IMR-90 (cell line): ENCODE results near the gene GPR15LG. TPM values are rescaled to one million over a fixed set of nuclear protein-coding genes. Genes with fewer than 3 reads are reported as not detected.

ENCODE experiments used
- ATAC-seq: fragments of 200-7000 bp; cut with Tn5 transposase; 2 replicates; pipeline ENCODE4 v1.9.1; 2020; ENCODE audit warnings: low read depth, mild to moderate bottlenecking, moderate library complexity
- BruUV-seq: library from RNA; stranded (reverse); fragments of 400-500 nt; replicated peaks from 2 replicates; lab custom pipeline; 2021; lab: Mats Ljungman, UMichigan
- CTCF ChIA-PET: fragments of 300-600 bp; formaldehyde crosslinking; extraction: SDS; loops from one replicate; lab custom pipeline; 2021; ENCODE audit warnings: antibody characterized with exemption; lab: Yijun Ruan, JAX
- POLR2A ChIA-PET: fragments of 300-600 bp; sonication (Branson Sonifier 250); formaldehyde crosslinking; loops from one replicate; lab custom pipeline; 2022; ENCODE audit warnings: antibody characterized with exemption; ENCODE audit not compliant: unreplicated experiment; lab: Charles Lee
- DNase-seq: peaks from one replicate; pipeline ENCODE4 v3.0.0; 2013
- H2AFZ ChIP-seq: replicated peaks from 2 replicates; pipeline ENCODE3; 2013; ENCODE audit warnings: low read length, mild to moderate bottlenecking; ENCODE audit not compliant: poor library complexity
- H2AK5ac ChIP-seq: 2 replicates; pipeline ENCODE4 v1.6.1; 2013; ENCODE audit warnings: low read depth, low read length, inconsistent platforms
- H2AK9ac ChIP-seq: replicated peaks from 2 replicates; pipeline ENCODE3; 2013; ENCODE audit warnings: mild to moderate bottlenecking, low read depth, low read length, moderate library complexity; ENCODE audit not compliant: poor library complexity
- H2BK120ac ChIP-seq: 2 replicates; pipeline ENCODE4 v1.6.1; 2013; ENCODE audit warnings: low read depth, low read length, inconsistent platforms
- H2BK15ac ChIP-seq: 3 replicates; pipeline ENCODE4 v1.6.1; 2013; ENCODE audit warnings: low read depth, low read length, inconsistent platforms
- H2BK20ac ChIP-seq: 2 replicates; pipeline ENCODE4 v1.6.1; 2013; ENCODE audit warnings: low read depth, mild to moderate bottlenecking, inconsistent platforms, low read length, moderate library complexity
- H2BK5ac ChIP-seq: 2 replicates; pipeline ENCODE4 v1.6.1; 2013; ENCODE audit warnings: mild to moderate bottlenecking, low read depth, low read length, inconsistent platforms; ENCODE audit not compliant: poor library complexity, severe bottlenecking
- H3K14ac ChIP-seq: replicated peaks from 2 replicates; pipeline ENCODE4 v1.6.1; 2013; ENCODE audit warnings: low read depth, low read length, inconsistent platforms
- H3K18ac ChIP-seq: 2 replicates; pipeline ENCODE4 v1.6.1; 2013; ENCODE audit warnings: low read depth, low read length, control low read depth
- H3K23ac ChIP-seq: 2 replicates; pipeline ENCODE4 v1.6.1; 2013; ENCODE audit warnings: low read depth, low read length, inconsistent platforms
- H3K27ac ChIP-seq: 2 replicates; pipeline ENCODE4 v1.5.1; 2013; ENCODE audit warnings: mild to moderate bottlenecking, control low read depth, low read length; ENCODE audit not compliant: insufficient read depth
- H3K27me3 ChIP-seq: 2 replicates; pipeline ENCODE4 v1.6.1; 2013; ENCODE audit warnings: low read length; ENCODE audit not compliant: control insufficient read depth, insufficient read depth
- H3K36me3 ChIP-seq: 2 replicates; pipeline ENCODE4 v1.6.1; 2013; ENCODE audit warnings: low read length, mixed read lengths; ENCODE audit not compliant: control insufficient read depth, insufficient read depth
- H3K4ac ChIP-seq: 2 replicates; pipeline ENCODE4 v1.6.1; 2013; ENCODE audit warnings: low read depth, low read length, inconsistent platforms
- H3K4me1 ChIP-seq: 2 replicates; pipeline ENCODE4 v1.6.1; 2013; ENCODE audit warnings: low read length, mixed read lengths; ENCODE audit not compliant: control insufficient read depth, insufficient read depth
- H3K4me2 ChIP-seq: 2 replicates; pipeline ENCODE4 v1.6.1; 2013; ENCODE audit warnings: low read depth, mild to moderate bottlenecking, control low read depth, low read length, moderate library complexity
- H3K4me3 ChIP-seq: 2 replicates; pipeline ENCODE4 v1.5.1; 2013; ENCODE audit warnings: low read depth, mild to moderate bottlenecking, control low read depth, low read length, moderate library complexity; ENCODE audit not compliant: insufficient read depth
- H3K56ac ChIP-seq: 2 replicates; pipeline ENCODE4 v1.6.1; 2013; ENCODE audit warnings: low read length, inconsistent platforms; ENCODE audit not compliant: insufficient read depth; ENCODE audit errors: extremely low read depth
- H3K79me1 ChIP-seq, 2 experiments: 2 replicates each; pipeline ENCODE4 v1.6.1; 2013; ENCODE audit warnings: low read length in 2 of 2, inconsistent platforms in 1 of 2, low read depth in 1 of 2
- H3K9ac ChIP-seq: 2 replicates; pipeline ENCODE4 v1.6.1; 2013; ENCODE audit warnings: low read depth, low read length, control low read depth
- H3K9me1 ChIP-seq: 2 replicates; pipeline ENCODE4 v1.6.1; 2013; ENCODE audit warnings: low read length, inconsistent platforms; ENCODE audit not compliant: insufficient read depth
- H3K9me3 ChIP-seq: 2 replicates; pipeline ENCODE4 v1.6.1; 2013; ENCODE audit warnings: low read length; ENCODE audit not compliant: control insufficient read depth, insufficient read depth
- H4K20me1 ChIP-seq: 2 replicates; pipeline ENCODE4 v1.6.1; 2013; ENCODE audit warnings: low read length, inconsistent platforms; ENCODE audit not compliant: insufficient read depth
- H4K5ac ChIP-seq: 2 replicates; pipeline ENCODE4 v1.6.1; 2013; ENCODE audit warnings: mild to moderate bottlenecking, low read depth, low read length, control low read depth
- H4K8ac ChIP-seq, 2 experiments: 2 replicates each; pipeline ENCODE4 v1.6.1; 2013; ENCODE audit warnings: low read depth in 2 of 2, low read length in 2 of 2, control low read depth in 1 of 2, inconsistent platforms in 1 of 2
- H4K91ac ChIP-seq: 2 replicates; pipeline ENCODE4 v1.6.1; 2013; ENCODE audit warnings: low read depth, low read length, inconsistent platforms; ENCODE audit not compliant: insufficient read depth
- BHLHE40 ChIP-seq: fragments of 150-350 bp; IDR thresholded peaks from 2 replicates; pipeline ENCODE4 v1.6.1; 2016; ENCODE audit warnings: mild to moderate bottlenecking, low read depth, low read length
- CEBPB ChIP-seq: IDR thresholded peaks from 2 replicates; pipeline ENCODE4 v1.6.1; 2012; ENCODE audit warnings: low read depth, low read length, improper control_type of control experiment
- CHD1 ChIP-seq: IDR thresholded peaks from 2 replicates; pipeline ENCODE4 v1.6.1; 2012; ENCODE audit warnings: low read depth, low read length, improper control_type of control experiment
- CTCF ChIP-seq: conservative IDR thresholded peaks from 2 replicates; pipeline ENCODE4 v1.5.1; 2012; ENCODE audit warnings: mild to moderate bottlenecking, low read depth, low read length, improper control_type of control experiment
- ELK1 ChIP-seq: fragments of 150-350 bp; IDR thresholded peaks from 2 replicates; pipeline ENCODE4 v1.6.1; 2016; ENCODE audit warnings: low read depth, mild to moderate bottlenecking, low read length, moderate library complexity, borderline replicate concordance
- FOS ChIP-seq: fragments of 150-350 bp; IDR thresholded peaks from 2 replicates; pipeline ENCODE4 v1.6.1; 2016; ENCODE audit warnings: low read depth, low read length
- MAFK ChIP-seq: IDR thresholded peaks from 2 replicates; pipeline ENCODE4 v1.6.1; 2012; ENCODE audit warnings: low read depth, low read length, improper control_type of control experiment
- MAZ ChIP-seq: IDR thresholded peaks from 2 replicates; pipeline ENCODE4 v1.6.1; 2012; ENCODE audit warnings: low read depth, mild to moderate bottlenecking, low read length, improper control_type of control experiment, moderate library complexity, borderline replicate concordance
- MXI1 ChIP-seq: IDR thresholded peaks from 2 replicates; pipeline ENCODE4 v1.6.1; 2012; ENCODE audit warnings: low read depth, mild to moderate bottlenecking, low read length, moderate library complexity, borderline replicate concordance
- NFE2L2 ChIP-seq: fragments of 150-350 bp; IDR thresholded peaks from 2 replicates; pipeline ENCODE4 v1.6.1; 2016; ENCODE audit warnings: low read depth, mild to moderate bottlenecking, low read length
- POLR2A ChIP-seq: IDR thresholded peaks from 2 replicates; pipeline ENCODE4 v1.6.1; 2012; ENCODE audit warnings: mild to moderate bottlenecking, low read depth, low read length
- RAD21 ChIP-seq: IDR thresholded peaks from 2 replicates; pipeline ENCODE4 v1.6.1; 2012; ENCODE audit warnings: low read length, improper control_type of control experiment
- RCOR1 ChIP-seq: IDR thresholded peaks from 2 replicates; pipeline ENCODE4 v1.6.1; 2012; ENCODE audit warnings: mild to moderate bottlenecking, low read length, improper control_type of control experiment; ENCODE audit not compliant: insufficient replicate concordance
- RFX5 ChIP-seq: IDR thresholded peaks from 2 replicates; pipeline ENCODE4 v1.8.0; 2012; ENCODE audit warnings: low read depth, mild to moderate bottlenecking, low read length, moderate library complexity
- SMC3 ChIP-seq: fragments of 150-350 bp; IDR thresholded peaks from 2 replicates; pipeline ENCODE4 v1.6.1; 2016; ENCODE audit warnings: low read depth, mild to moderate bottlenecking, antibody characterized with exemption, low read length, moderate library complexity
- USF2 ChIP-seq: fragments of 150-350 bp; IDR thresholded peaks from 2 replicates; pipeline ENCODE4 v1.6.1; 2017; ENCODE audit warnings: mild to moderate bottlenecking, antibody characterized with exemption, low read length, low read depth
- WGBS, 2 experiments: methylation state at CpG; one replicate each; pipeline versions ENCODE4 v1.1.5 to v1.1.7; 2013; ENCODE audit warnings: missing lambda C conversion rate in 2 of 2; ENCODE audit not compliant: insufficient read length in 1 of 2; ENCODE audit errors: extremely low coverage in 2 of 2; 5-methylcytosine and 5-hydroxymethylcytosine counted together
- dilution Hi-C: fragments of 300-500 bp; cut with HindIII; formaldehyde crosslinking; loops from one replicate; pipeline ENCODE4 v1.14.3; 2018; ENCODE audit warnings: low sequenced_read_pairs; ENCODE audit not compliant: unreplicated experiment
- in situ Hi-C: fragments of 300-500 bp; cut with MboI; formaldehyde crosslinking; loops from 3 replicates; pipeline ENCODE4 v1.14.3; 2019; ENCODE audit warnings: low sequenced_read_pairs, inconsistent platforms, mixed read lengths
- intact Hi-C: fragments of 100-400 bp; cut with micrococcal nuclease; formaldehyde crosslinking; loops from 2 replicates; pipeline ENCODE4 v1.10.0; 2022
- polyA plus RNA-seq, 3 experiments: library from polyadenylated mRNA; depleted of rRNA; stranded (reverse); fragments of >200 nt; gene quantifications; 2 replicates each; pipeline ENCODE4 v1.2.3, GENCODE V29; 2012; ENCODE audit warnings: low replicate concordance in 1 of 3
- total RNA-seq: library from RNA; depleted of rRNA; stranded (reverse); fragments of >200 nt; gene quantifications from 2 replicates; pipeline ENCODE4 v1.2.3, GENCODE V29; 2012

GPR15LG gene
- total and polyA plus RNA-seq, 2 of the 4 experiments (the other 2 are of a cell fraction): not detected

GRCh38 chr10:84158061-84158460 is 15.5 kb upstream of the GPR15LG start:
- no peak overlapping the region for H2AFZ ChIP-seq
- H2AK9ac ChIP-seq: no peak overlapping the region
- H2AK5ac ChIP-seq: no peak overlapping the region
- in situ Hi-C loops: no loop called here
- H4K5ac ChIP-seq: no peak overlapping the region
- H2BK15ac ChIP-seq: no peak overlapping the region
- BruUV-seq: no TSS peak
- no peaks in the 10 kb centered on the region for H3K79me1 ChIP-seq
- CTCF ChIA-PET: interaction anchor here (2.1 kb wide), 1 partner anchor 10 kb away, joined by 8 read pairs; no protein-coding TSS in a partner anchor
- DNase-seq: no peak
- H3K4me3 ChIP-seq: no peak overlapping the region
- no peaks in the 10 kb centered on the region for H3K4me1 ChIP-seq
- no peak overlapping the region for H3K4me2 ChIP-seq
- intact Hi-C loops: no loop called here
- H3K56ac ChIP-seq: no peak overlapping the region
- H4K8ac ChIP-seq: no peak overlapping the region
- no peak overlapping the region for H3K4ac ChIP-seq
- no peak for TF ChIP-seq RCOR1
- TF ChIP-seq POLR2A: no peak
- TF ChIP-seq CTCF: no peak
- TF ChIP-seq CEBPB: no peak
- no peak for TF ChIP-seq USF2
- no peak for TF ChIP-seq RFX5
- TF ChIP-seq CHD1: no peak
- no peak for TF ChIP-seq SMC3
- TF ChIP-seq MXI1: no peak
- TF ChIP-seq MAFK: no peak
- no peak for TF ChIP-seq ELK1
- no peak for TF ChIP-seq MAZ
- no peak for TF ChIP-seq BHLHE40
- TF ChIP-seq NFE2L2: no peak
- TF ChIP-seq FOS: no peak
- TF ChIP-seq RAD21: no peak
- H2BK20ac ChIP-seq: no peak overlapping the region
- no peak overlapping the region for H2BK5ac ChIP-seq
- no peaks in the 10 kb centered on the region for H3K9me1 ChIP-seq
- H3K23ac ChIP-seq: no peak overlapping the region
- ATAC-seq: no peak
- no peak overlapping the region for H3K18ac ChIP-seq
- H3K36me3 ChIP-seq: peaks cover 1% of the 10 kb centered on the region; the same call in 1 of the 2 replicates
- no peak overlapping the region for H4K91ac ChIP-seq
- H3K27me3 ChIP-seq: peaks cover 7% of the 10 kb centered on the region; the same call in 1 of the 2 replicates
- no peak overlapping the region for H3K9ac ChIP-seq
- H4K20me1 ChIP-seq: no peaks in the 10 kb centered on the region
- H3K27ac ChIP-seq: no peak overlapping the region
- H3K14ac ChIP-seq: no peak overlapping the region
- H2BK120ac ChIP-seq: no peak overlapping the region
- no peaks in the 10 kb centered on the region for H3K9me3 ChIP-seq
- POLR2A ChIA-PET: no interaction called here
- dilution Hi-C loops: no loop called here
- 100% methylated on average over 1 of the region's 2 CpGs; no CpG with 5 or more reads in 1 of the 2 experiments for WGBS, 2 experiments
